ENCODE measurements around the gene VWDE. TPM values are rescaled to one million over a fixed set of nuclear protein-coding genes. Genes with fewer than 3 reads are reported as not detected.

The VWDE gene
- total RNA-seq, 1 donor from 2014 or later = 0.53 TPM

GRCh38 chr7:12383377-12383776 lies 20.3 kb downstream of the VWDE start:
- DNase-seq (no peak), ATAC-seq (no peak)
- TF ChIP-seq CTCF (IDR thresholded peaks at IDR 0.05) = no peak
- intact Hi-C loops (cut with DNase I) = no loop called here
- no peak overlapping the region for H3K4me3 ChIP-seq
- no peaks in the 10 kb centered on the region for H3K36me3 ChIP-seq
- H3K9me3 ChIP-seq = no peaks in the 10 kb centered on the region
- no peaks in the 10 kb centered on the region for H3K27me3 ChIP-seq (ENCODE audit: low read depth)
- H3K27ac ChIP-seq = no peak overlapping the region
- no peaks in the 10 kb centered on the region for H3K4me1 ChIP-seq

- Histone ChIP-seq H3K4me1 (no peaks in the 10 kb centered on the region), H3K9me3 (no peaks in the 10 kb centered on the region), H3K27ac (no peak overlapping the region), H3K36me3 (no peaks in the 10 kb centered on the region), H3K4me3 (no peak overlapping the region), H3K27me3 (ENCODE audit: low read depth) (no peaks in the 10 kb centered on the region)
- intact Hi-C loops (cut with DNase I) = no loop called here
- ATAC-seq = no peak
- no peak for TF ChIP-seq CTCF (IDR thresholded peaks at IDR 0.05)
- no peak for DNase-seq
These were observed 25.3 kb downstream of the VWDE start for GRCh38 chr7:12378389-12378788.

GRCh38 chr7:12377406-12377805 lies 26.3 kb downstream of the VWDE start:
- Histone ChIP-seq H3K4me3 (no peak overlapping the region), H3K27me3 (ENCODE audit: low read depth) (no peaks in the 10 kb centered on the region), H3K9me3 (no peaks in the 10 kb centered on the region), H3K36me3 (no peaks in the 10 kb centered on the region), H3K4me1 (no peaks in the 10 kb centered on the region), H3K27ac (no peak overlapping the region)
- ATAC-seq (no peak), DNase-seq (no peak)
- no peak for TF ChIP-seq CTCF (IDR thresholded peaks at IDR 0.05)
- intact Hi-C loops (cut with DNase I) = no loop called here

GRCh38 chr7:12373580-12374263 lies 29.9 kb downstream of the VWDE start:
- Histone ChIP-seq H3K36me3 (no peaks in the 10 kb centered on the region), H3K4me3 (no peak overlapping the region), H3K4me1 (no peaks in the 10 kb centered on the region), H3K27me3 (ENCODE audit: low read depth) (no peaks in the 10 kb centered on the region), H3K9me3 (no peaks in the 10 kb centered on the region), H3K27ac (no peak overlapping the region)
- no peak for DNase-seq
- no peak for TF ChIP-seq CTCF (IDR thresholded peaks at IDR 0.05)
- intact Hi-C loops (cut with DNase I) = no loop called here
- ATAC-seq = no peak

- DNase-seq (no peak), ATAC-seq (no peak)
- Histone ChIP-seq H3K27ac (no peak overlapping the region), H3K4me3 (no peak overlapping the region), H3K9me3 (no peaks in the 10 kb centered on the region), H3K4me1 (no peaks in the 10 kb centered on the region), H3K27me3 (ENCODE audit: low read depth) (no peaks in the 10 kb centered on the region), H3K36me3 (no peaks in the 10 kb centered on the region)
- TF ChIP-seq CTCF (IDR thresholded peaks at IDR 0.05) = no peak
- intact Hi-C loops (cut with DNase I) = no loop called here
These were observed 33.4 kb downstream of the VWDE start for GRCh38 chr7:12370249-12370648.
